AG09309 (cell line): ENCODE data around the gene PIGZ.
A peak's percentile ranks its signal among the peaks of the same experiment; 100 is the strongest.
"Not testable (repeated sequence)": the region's sequence is repeated elsewhere in the genome, so short reads cannot be mapped to it uniquely, and the experiment has no call there.

ENCODE experiments used
- DNase-seq: peaks from one replicate; pipeline ENCODE4 v3.0.0-alpha.2; 2010; ENCODE audit warnings: low read depth
- H3K4me3 ChIP-seq: 2 replicates; pipeline ENCODE4 v1.5.1; 2011; ENCODE audit warnings: mild to moderate bottlenecking, low read depth, low read length, moderate library complexity; ENCODE audit not compliant: control insufficient read depth
- TF ChIP-seq, protein P1 (sequence below): IDR thresholded peaks from 2 replicates; pipeline ENCODE4 v1.5.1; 2011; ENCODE audit warnings: mild to moderate bottlenecking, low read depth, low read length, inconsistent platforms; ENCODE audit not compliant: insufficient read depth, control insufficient read depth; ENCODE audit errors: missing control alignments

Gene PIGZ

DNA sequence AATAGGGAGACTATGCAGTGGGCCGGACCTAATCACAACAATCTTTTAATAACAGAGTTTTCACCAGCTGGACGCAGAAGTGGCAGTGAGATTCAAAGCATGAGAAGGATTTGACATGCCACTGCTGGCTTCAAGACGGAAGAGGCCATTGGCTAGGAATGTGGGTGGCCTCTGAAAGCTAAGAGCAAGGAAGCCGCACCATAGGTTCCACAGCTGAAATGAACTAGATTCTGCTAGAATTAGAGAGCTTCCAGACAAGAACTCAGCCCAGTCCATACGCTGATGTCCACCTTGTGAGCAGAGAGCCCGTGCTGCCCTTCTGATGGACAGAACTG, 19.4 kb downstream of the PIGZ start:
- TF ChIP-seq, protein P1, sequence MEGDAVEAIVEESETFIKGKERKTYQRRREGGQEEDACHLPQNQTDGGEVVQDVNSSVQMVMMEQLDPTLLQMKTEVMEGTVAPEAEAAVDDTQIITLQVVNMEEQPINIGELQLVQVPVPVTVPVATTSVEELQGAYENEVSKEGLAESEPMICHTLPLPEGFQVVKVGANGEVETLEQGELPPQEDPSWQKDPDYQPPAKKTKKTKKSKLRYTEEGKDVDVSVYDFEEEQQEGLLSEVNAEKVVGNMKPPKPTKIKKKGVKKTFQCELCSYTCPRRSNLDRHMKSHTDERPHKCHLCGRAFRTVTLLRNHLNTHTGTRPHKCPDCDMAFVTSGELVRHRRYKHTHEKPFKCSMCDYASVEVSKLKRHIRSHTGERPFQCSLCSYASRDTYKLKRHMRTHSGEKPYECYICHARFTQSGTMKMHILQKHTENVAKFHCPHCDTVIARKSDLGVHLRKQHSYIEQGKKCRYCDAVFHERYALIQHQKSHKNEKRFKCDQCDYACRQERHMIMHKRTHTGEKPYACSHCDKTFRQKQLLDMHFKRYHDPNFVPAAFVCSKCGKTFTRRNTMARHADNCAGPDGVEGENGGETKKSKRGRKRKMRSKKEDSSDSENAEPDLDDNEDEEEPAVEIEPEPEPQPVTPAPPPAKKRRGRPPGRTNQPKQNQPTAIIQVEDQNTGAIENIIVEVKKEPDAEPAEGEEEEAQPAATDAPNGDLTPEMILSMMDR, result no peak

DNA sequence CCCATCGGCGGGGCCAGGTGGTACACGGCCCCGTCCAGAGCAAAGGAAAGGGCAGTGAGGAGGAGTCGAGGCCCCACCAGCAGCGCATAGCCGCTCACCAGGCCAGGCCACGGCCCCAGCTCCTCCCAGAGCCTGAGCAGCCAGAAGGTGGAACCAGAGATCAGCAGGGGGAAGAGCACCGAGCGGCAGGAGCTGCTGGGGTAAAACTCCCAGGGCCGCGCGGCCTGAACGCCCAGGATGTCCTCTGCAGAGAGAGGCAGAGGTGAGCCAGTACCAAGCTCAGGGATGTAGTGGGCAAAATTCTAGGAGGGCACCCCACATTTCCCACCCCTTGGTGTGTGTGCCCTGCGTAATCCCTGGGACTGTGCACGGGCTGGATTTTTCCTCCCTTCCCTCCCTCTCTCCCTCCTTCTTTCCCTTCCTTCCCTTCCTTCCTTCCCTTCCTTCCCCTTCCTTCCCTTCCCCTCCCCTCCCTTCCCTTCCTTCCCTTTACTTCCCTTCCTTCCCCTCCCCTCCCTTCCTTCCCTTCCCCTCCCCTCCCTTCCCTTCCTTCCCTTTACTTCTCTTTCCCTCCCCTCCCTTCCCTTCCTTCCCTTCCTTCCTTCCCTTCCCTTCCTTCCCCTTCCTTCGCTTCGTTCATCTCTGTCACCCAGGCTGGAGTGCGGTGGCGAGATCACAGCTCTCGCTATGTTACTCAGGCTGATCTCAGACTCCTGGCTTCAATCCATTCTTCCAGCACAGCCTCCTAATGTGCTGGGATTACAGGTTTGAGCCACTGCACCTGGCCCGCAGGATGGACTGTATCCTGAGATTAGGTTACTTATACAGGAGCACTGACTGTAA, 20.0 kb downstream of the PIGZ start:
- TF ChIP-seq, protein P1, result peak; percentile 18
- DNase-seq, result no peak
- no peak overlapping the region for H3K4me3 ChIP-seq

More for the DNA sequence above, 19.4 kb downstream of the PIGZ start:
- no peak for DNase-seq
- no peak overlapping the region for H3K4me3 ChIP-seq

DNA sequence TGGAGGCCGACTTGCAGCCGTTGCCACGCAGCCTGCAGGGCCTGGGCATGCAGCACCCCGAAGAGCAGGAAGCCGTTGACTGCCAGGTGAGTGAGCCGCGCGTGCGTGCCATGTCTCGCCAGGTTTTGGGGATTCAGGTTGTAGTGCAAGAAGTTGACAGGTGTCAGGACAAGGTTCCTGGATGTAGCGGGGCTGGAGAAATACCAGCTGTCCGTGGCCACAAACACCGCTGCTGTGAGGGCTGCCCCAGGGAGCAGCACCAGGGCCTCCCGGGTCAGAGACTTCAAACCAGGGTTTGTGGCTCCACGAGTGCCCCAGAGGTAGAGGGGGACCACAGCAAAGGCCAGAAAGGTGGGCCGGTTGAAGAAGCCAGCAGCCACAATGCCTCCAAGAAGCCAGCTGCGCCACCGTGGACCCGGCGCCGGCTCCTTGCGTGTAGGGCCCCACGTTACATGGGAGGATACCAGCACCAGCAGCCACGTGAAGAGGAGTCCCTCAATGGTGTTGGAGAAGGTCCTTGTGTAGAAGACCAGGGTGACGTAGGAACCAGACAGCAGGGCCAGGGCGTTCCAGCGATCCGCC, 20.7 kb downstream of the PIGZ start:
- TF ChIP-seq, protein P1, result no peak
- H3K4me3 ChIP-seq, result no peak overlapping the region
- DNase-seq, result no peak

DNA sequence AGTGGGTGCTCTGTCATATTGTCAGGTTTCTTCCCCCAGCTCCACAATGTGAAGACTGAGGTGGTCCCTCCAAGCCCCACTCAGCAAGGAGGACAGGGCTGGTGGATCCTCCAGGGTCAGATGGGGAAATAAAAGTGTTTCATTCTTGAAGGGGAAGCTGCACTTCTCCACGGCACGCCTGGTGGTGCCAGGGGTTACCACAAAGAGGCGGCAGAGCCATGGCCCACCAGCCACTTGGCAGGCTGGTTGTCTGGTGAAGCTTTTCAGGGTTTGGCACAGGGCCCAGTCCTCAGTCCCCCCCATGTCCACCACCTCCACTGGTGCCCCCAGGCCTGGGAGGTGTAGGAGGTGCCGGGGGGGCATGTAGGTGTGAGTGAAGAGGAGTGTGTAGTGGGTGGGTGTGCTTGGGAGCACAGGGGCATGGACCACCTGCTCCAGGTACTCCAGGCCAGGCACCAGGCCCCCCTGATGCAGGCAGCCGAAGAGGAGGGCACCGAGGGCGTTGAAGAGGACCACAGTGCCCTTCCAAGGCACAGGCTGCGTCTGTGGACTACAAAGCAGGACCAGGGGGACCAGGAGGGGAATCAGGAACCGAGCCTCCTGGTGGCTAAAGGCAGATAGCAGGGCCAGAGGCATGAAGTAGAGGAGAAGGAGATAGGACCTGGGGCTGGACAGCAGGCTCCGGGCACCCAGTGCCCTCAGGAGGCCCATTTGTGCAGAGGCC, 21.3 kb downstream of the PIGZ start:
- TF ChIP-seq, protein P1, result peak; percentile 15
- DNase-seq, result no peak

DNA sequence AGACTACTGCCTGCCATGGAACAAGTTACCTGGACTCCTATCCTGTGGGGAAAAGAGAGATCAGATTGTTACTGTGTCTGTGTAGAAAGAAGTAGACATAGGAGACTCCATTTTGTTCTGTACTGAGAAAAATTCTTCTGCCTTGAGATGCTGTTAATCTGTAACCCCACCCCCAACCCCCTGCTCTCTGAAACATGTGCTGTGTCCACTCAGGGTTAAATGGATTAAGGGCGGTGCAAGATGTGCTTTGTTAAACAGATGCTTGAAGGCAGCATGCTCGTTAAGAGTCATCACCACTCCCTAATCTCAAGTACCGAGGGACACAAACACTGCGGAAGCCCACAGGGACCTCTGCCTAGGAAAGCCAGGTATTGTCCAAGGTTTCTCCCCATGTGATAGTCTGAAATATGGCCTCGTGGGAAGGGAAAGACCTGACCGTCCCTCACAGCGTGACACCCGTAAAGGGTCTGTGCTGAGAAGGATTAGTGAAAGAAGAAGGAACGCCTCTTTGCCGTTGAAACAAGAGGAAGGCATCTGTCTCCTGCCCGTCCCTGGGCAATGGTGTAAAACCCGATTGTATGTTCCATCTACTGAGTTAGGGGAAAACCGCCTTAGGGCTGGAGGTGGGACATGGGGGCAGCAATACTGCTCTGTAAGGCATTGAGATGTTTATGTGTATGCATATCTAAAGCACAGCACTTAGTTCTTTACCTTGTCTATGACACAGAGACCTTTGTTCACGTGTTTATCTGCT, 24.4 kb downstream of the PIGZ start:
- not testable (repeated sequence) for DNase-seq, H3K4me3 ChIP-seq

More for the DNA sequence above, 21.3 kb downstream of the PIGZ start:
- H3K4me3 ChIP-seq, result no peak overlapping the region

DNA sequence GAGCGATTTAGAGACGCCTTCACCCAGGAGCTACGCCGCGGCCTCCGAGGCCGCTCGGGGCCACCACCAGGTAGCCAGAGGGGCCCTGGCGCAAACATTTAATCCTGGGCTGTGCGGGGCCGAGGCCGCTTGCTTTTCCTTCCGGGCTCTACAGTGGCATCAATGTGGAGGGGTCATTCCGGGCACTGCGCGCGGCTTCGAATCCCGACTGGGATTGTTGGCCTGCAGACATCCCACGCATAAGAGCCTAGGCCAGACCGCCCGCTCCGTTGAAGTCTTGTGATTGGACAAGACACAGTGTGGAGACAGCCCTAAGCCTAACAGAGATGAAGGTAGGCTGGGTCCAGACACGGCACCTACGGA, 25.7 kb downstream of the PIGZ start:
- DNase-seq, result no peak
- peak overlapping the region; percentile 55 for H3K4me3 ChIP-seq
- TF ChIP-seq, protein P1, result no peak
